ENCODE measurements around the gene TSHZ2. TPM values are rescaled to one million over a fixed set of nuclear protein-coding genes. Genes with fewer than 3 reads are reported as not detected.

TSHZ2 gene
- total and polyA plus RNA-seq, 2 experiments from 2014 or later, result 1.1 to 5.2 TPM

- no peak for TF ChIP-seq EZH2phosphoT487 (IDR thresholded peaks at IDR 0.05; ENCODE audit: low read depth, severe bottlenecking, unreplicated experiment)
- TF ChIP-seq EZH2 (IDR thresholded peaks at IDR 0.05; ENCODE audit: borderline replicate concordance), result no peak
- TF ChIP-seq CTCF (IDR thresholded peaks at IDR 0.05; ENCODE audit: poor library complexity), result no peak
- Histone ChIP-seq H3K9me3 (ENCODE audit: low read depth) (no peaks in the 10 kb centered on the region), H3K4me1 (ENCODE audit: insufficient read depth) (no peaks in the 10 kb centered on the region), H3K36me3 (replicated peaks; ENCODE audit: insufficient read depth, low read depth) (no peaks in the 10 kb centered on the region), H3K79me2 (no peaks in the 10 kb centered on the region), H3K4me2 (no peak overlapping the region), H3K4me3 (no peak overlapping the region), H3K27me3 (no peaks in the 10 kb centered on the region), H3K27ac (no peak overlapping the region), H2AFZ (no peak overlapping the region), H4K20me1 (ENCODE audit: insufficient read depth, poor library complexity, severe bottlenecking) (no peaks in the 10 kb centered on the region), H3K9me2 (replicated peaks; ENCODE audit: insufficient read depth) (no peaks in the 10 kb centered on the region)
- WGBS (ENCODE audit: low lambda C conversion rate, missing lambda C conversion rate), result 79% methylated on average over 2 of the region's 2 CpGs
- no peak for DNase-seq (ENCODE audit: low spot score)
Measured at GRCh38 chr20:53061192-53062108, 89.3 kb downstream of the TSHZ2 start.

GRCh38 chr20:53064935-53065334, 92.8 kb downstream of the TSHZ2 start:
- WGBS (ENCODE audit: low lambda C conversion rate, missing lambda C conversion rate), result 87% methylated on average over 7 of the region's 7 CpGs
- DNase-seq (ENCODE audit: low spot score), result no peak
- no peaks in the 10 kb centered on the region for H3K27me3 ChIP-seq
- H3K79me2 ChIP-seq, result no peaks in the 10 kb centered on the region
- H3K4me3 ChIP-seq, result no peak overlapping the region
- TF ChIP-seq EZH2 (IDR thresholded peaks at IDR 0.05; ENCODE audit: borderline replicate concordance) (no peak), EZH2phosphoT487 (IDR thresholded peaks at IDR 0.05; ENCODE audit: low read depth, severe bottlenecking, unreplicated experiment) (no peak), CTCF (IDR thresholded peaks at IDR 0.05; ENCODE audit: poor library complexity) (no peak)
- no peaks in the 10 kb centered on the region for H3K9me2 ChIP-seq (replicated peaks; ENCODE audit: insufficient read depth)
- H3K9me3 ChIP-seq (ENCODE audit: low read depth), result no peaks in the 10 kb centered on the region
- H3K27ac ChIP-seq, result no peak overlapping the region
- no peak overlapping the region for H2AFZ ChIP-seq
- H3K36me3 ChIP-seq (replicated peaks; ENCODE audit: insufficient read depth, low read depth), result no peaks in the 10 kb centered on the region
- no peaks in the 10 kb centered on the region for H3K4me1 ChIP-seq (ENCODE audit: insufficient read depth)
- H4K20me1 ChIP-seq (ENCODE audit: insufficient read depth, poor library complexity, severe bottlenecking), result no peaks in the 10 kb centered on the region
- no peak overlapping the region for H3K4me2 ChIP-seq

GRCh38 chr20:53068241-53068640, 96.1 kb downstream of the TSHZ2 start:
- WGBS (ENCODE audit: low lambda C conversion rate, missing lambda C conversion rate), result 93% methylated on average over 3 of the region's 3 CpGs
- no peaks in the 10 kb centered on the region for H3K4me1 ChIP-seq (ENCODE audit: insufficient read depth)
- H3K9me2 ChIP-seq (replicated peaks; ENCODE audit: insufficient read depth), result no peaks in the 10 kb centered on the region
- no peak for TF ChIP-seq EZH2phosphoT487 (IDR thresholded peaks at IDR 0.05; ENCODE audit: low read depth, severe bottlenecking, unreplicated experiment)
- TF ChIP-seq CTCF (IDR thresholded peaks at IDR 0.05; ENCODE audit: poor library complexity), result no peak
- TF ChIP-seq EZH2 (IDR thresholded peaks at IDR 0.05; ENCODE audit: borderline replicate concordance), result no peak
- H2AFZ ChIP-seq, result no peak overlapping the region
- H3K79me2 ChIP-seq, result no peaks in the 10 kb centered on the region
- H3K27ac ChIP-seq, result no peak overlapping the region
- no peak overlapping the region for H3K4me2 ChIP-seq
- no peaks in the 10 kb centered on the region for H4K20me1 ChIP-seq (ENCODE audit: insufficient read depth, poor library complexity, severe bottlenecking)
- H3K36me3 ChIP-seq (replicated peaks; ENCODE audit: insufficient read depth, low read depth), result no peaks in the 10 kb centered on the region
- no peaks in the 10 kb centered on the region for H3K9me3 ChIP-seq (ENCODE audit: low read depth)
- H3K27me3 ChIP-seq, result no peaks in the 10 kb centered on the region
- DNase-seq (ENCODE audit: low spot score), result no peak
- no peak overlapping the region for H3K4me3 ChIP-seq
